ENCODE results near the gene BOD1. TPM values are rescaled to one million over a fixed set of nuclear protein-coding genes. Genes with fewer than 3 reads are reported as not detected.
A peak's percentile ranks its signal among the peaks of the same experiment; 100 is the strongest.
"Not testable (repeated sequence)": the region's sequence is repeated elsewhere in the genome, so short reads cannot be mapped to it uniquely, and the experiment has no call there.

The BOD1 gene
- total RNA-seq, 2 donors from 2014 or later, result 24.4 to 24.8 TPM

DNA sequence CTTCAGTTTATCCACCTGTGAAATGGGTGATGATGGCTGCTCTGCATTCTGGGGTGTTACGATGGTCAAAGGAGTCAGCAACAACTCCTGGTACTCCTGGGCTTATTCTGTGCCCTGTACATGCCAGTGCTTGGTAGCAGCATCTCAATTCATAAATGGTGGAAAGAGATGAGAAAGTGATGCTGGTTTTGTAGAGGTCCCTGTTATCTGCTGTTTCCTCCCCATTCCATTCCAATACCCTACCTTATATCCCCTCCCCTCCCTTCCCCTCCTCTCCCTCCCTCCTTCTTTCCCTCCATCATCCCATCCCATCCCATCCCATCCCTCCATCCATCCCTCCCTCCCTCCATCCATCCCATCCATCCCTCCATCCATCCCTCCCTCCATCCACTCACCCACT, 19.1 kb downstream of the BOD1 start:
- Mint-ChIP-seq H3K9me3 (peaks cover 10 to 18% of the 10 kb centered on the region in 2 donors), H3K27ac (peak overlapping the region in 1 of 2 donors; percentile 30), H3K36me3 (peaks cover 35 to 42% of the 10 kb centered on the region in 2 donors)
- ATAC-seq (no peak), DNase-seq (ENCODE audit: low spot score in 2 of 2) (no peak)

DNA sequence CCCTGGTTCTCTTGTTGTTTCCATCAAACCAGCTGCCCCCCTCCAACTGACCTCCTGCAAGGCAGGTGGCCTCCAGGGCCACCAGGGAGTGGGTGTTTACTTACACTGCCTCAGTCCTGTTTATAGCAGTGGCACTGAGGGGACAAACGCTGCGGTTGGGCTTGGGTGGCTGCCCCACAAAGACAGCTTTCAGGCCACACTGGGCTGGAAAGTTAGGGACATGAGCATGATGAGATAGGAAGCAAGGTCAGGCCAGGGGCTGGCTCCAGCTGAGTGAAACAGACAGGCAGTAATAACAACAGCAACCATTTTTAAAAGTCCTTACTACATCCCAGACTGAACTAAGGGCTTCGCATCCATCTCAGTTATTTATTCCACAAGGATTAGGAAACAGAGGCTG, 20.6 kb downstream of the BOD1 start:
- Mint-ChIP-seq H3K9me3 (peaks cover 17 to 23% of the 10 kb centered on the region in 2 donors), H3K36me3 (peaks cover 50 to 53% of the 10 kb centered on the region in 2 donors), H3K27ac (no peak overlapping the region)
- DNase-seq (ENCODE audit: low spot score in 2 of 2) (no peak), ATAC-seq (no peak)

DNA sequence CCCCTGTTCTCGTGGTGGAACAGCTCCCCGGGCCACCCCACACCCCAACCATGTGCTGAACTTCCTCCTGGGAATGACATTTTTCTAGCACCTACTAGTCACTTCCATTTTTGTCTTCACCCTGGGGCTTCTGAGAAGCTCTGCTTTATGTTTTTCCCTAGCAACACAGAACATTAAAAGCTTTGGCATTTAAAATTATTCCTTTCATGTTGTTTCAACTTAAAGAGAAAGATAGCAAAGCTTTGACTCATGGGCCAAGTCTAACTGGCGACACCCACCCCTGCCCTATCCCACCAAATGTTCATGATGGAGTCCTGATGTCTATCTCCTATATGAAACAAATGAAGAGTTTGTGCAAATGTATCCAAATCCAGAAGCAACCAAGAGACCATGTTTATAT, 22.4 kb downstream of the BOD1 start:
- DNase-seq (ENCODE audit: low spot score in 2 of 2), result no peak
- no peak for ATAC-seq
- Mint-ChIP-seq H3K27ac (no peak overlapping the region), H3K9me3 (peaks cover 21 to 34% of the 10 kb centered on the region in 2 donors), H3K36me3 (peaks cover 57 to 64% of the 10 kb centered on the region in 2 donors)

GRCh38 chr5:173592050-173592669, 24.3 kb downstream of the BOD1 start:
- ATAC-seq (no peak), DNase-seq (ENCODE audit: low spot score in 2 of 2) (peak in 1 of 2 donors; percentile 19)
- H3K27ac Mint-ChIP-seq, result no peak overlapping the region
- H3K9me3 Mint-ChIP-seq, result peaks cover 28 to 38% of the 10 kb centered on the region in 2 donors
- peaks cover 62 to 64% of the 10 kb centered on the region in 2 donors for H3K36me3 Mint-ChIP-seq

GRCh38 chr5:173591056-173591514, 25.4 kb downstream of the BOD1 start:
- no peak for ATAC-seq
- Mint-ChIP-seq H3K36me3 (peaks cover 64 to 67% of the 10 kb centered on the region in 2 donors), H3K9me3 (peaks cover 32 to 43% of the 10 kb centered on the region in 2 donors), H3K27ac (no peak overlapping the region)
- no peak for DNase-seq (ENCODE audit: low spot score in 2 of 2)

- no peak for DNase-seq (ENCODE audit: low spot score in 2 of 2)
- no peak for ATAC-seq
- H3K27ac Mint-ChIP-seq, result no peak overlapping the region
- peaks cover 60 to 62% of the 10 kb centered on the region in 2 donors for H3K36me3 Mint-ChIP-seq
- H3K9me3 Mint-ChIP-seq, result peaks cover 32 to 40% of the 10 kb centered on the region in 2 donors
Observed at GRCh38 chr5:173590436-173591055, 25.9 kb downstream of the BOD1 start.

- Mint-ChIP-seq H3K36me3 (peaks cover 38 to 44% of the 10 kb centered on the region in 2 donors), H3K9me3 (peaks cover 23 to 24% of the 10 kb centered on the region in 2 donors)
- H3K27ac Mint-ChIP-seq; DNase-seq (ENCODE audit: low spot score in 2 of 2); ATAC-seq: not testable (repeated sequence)
Observed at GRCh38 chr5:173586133-173586532, 30.3 kb downstream of the BOD1 start.

- H3K36me3 Mint-ChIP-seq, result peaks cover 27 to 38% of the 10 kb centered on the region in 2 donors
- ATAC-seq, result no peak
- H3K9me3 Mint-ChIP-seq, result peaks cover 23 to 29% of the 10 kb centered on the region in 2 donors
Observed at GRCh38 chr5:173583346-173583745, 33.1 kb downstream of the BOD1 start.

DNA sequence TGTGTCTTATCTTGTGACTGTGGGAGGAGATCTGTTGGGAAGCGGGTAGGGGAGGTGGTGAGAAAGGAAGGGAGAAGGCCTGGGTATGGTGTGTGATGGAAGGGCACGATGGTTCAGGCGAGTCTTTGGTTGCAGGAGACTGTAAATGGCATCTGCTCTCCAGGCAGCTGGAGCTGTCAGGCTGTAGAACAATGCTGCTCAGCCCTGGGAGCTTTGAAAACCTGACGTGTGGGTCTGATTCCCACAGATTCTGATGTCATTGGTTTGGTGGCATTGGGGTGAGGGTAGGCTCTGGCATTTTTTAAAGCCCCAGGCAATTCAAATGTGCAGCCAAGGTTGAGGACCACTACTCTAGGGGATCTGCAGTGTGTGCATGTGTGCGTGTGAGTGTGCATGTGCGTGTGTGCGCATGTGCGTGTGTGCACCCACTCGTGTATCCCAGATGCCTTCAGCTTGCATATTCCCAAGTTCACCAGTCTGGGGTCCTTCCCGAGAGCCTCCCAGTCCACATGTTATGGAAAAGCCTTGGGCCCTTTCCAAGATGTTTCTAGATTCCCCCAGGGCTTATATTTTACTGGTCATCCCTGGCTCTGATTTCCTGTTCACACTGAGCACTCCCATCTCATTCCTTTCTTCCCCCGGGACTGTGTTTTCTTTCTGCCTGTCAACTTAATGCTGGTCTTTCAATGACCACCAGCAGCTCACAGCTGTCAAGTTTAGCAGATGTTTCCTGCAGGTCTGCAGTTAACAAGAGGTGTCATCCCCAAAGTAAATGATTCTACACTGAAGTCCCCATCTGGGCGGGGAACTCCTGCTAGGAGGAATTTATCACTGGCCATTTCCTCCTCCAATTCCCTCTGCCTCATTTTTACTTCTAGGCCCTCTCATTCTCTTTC, 34.0 kb downstream of the BOD1 start:
- H3K27ac Mint-ChIP-seq, result no peak overlapping the region
- H3K9me3 Mint-ChIP-seq, result peaks cover 19 to 22% of the 10 kb centered on the region in 2 donors
- ATAC-seq (no peak), DNase-seq (ENCODE audit: low spot score in 2 of 2) (no peak)
- peaks cover 32 to 33% of the 10 kb centered on the region in 2 donors for H3K36me3 Mint-ChIP-seq

More at GRCh38 chr5:173583346-173583745, 33.1 kb downstream of the BOD1 start:
- DNase-seq (ENCODE audit: low spot score in 2 of 2), result no peak
- H3K27ac Mint-ChIP-seq, result no peak overlapping the region

GRCh38 chr5:173581408-173582215, 34.8 kb downstream of the BOD1 start:
- DNase-seq (ENCODE audit: low spot score in 2 of 2) (peak in 1 of 2 donors; percentile 70), ATAC-seq (peak; percentile 34 to 58)
- Mint-ChIP-seq H3K36me3 (peaks cover 28 to 33% of the 10 kb centered on the region in 2 donors), H3K27ac (no peak overlapping the region), H3K9me3 (peaks cover 16 to 21% of the 10 kb centered on the region in 2 donors)

DNA sequence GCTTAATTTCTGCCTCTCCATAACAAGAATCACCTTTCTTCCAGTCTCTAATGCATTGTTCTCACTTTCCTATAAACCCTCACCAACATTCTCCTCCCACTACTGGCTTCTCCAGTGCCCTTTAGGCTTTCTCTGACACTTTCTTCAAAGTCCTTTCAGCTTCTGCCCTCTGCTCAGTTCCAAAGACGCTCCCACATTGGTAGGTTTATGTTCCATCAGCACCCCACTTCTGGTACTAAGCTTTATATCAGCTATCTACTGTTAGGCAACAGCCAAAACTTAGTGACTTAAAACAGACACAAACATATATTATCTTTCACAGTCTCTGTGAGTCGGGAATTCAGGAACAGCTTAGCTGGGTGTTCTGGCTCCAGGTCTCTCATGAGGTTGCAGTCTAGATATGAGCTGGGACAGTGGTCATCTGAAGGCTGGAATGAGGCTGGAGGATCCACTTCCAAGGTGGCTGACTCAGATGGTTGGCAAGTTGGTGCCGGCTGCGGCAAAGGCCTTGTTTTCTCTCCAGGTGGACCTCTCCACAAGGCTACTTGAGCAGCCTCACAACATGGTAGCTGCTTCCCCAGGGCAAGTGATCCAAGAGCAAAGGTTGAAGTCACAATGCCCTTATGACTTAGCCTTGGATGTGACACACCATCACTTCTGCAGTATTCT, 37.4 kb downstream of the BOD1 start:
- DNase-seq (ENCODE audit: low spot score in 2 of 2) (no peak), ATAC-seq (no peak)
- Mint-ChIP-seq H3K9me3 (peaks cover 10 to 12% of the 10 kb centered on the region in 2 donors), H3K27ac (no peak overlapping the region), H3K36me3 (peaks cover 21 to 27% of the 10 kb centered on the region in 2 donors)

DNA sequence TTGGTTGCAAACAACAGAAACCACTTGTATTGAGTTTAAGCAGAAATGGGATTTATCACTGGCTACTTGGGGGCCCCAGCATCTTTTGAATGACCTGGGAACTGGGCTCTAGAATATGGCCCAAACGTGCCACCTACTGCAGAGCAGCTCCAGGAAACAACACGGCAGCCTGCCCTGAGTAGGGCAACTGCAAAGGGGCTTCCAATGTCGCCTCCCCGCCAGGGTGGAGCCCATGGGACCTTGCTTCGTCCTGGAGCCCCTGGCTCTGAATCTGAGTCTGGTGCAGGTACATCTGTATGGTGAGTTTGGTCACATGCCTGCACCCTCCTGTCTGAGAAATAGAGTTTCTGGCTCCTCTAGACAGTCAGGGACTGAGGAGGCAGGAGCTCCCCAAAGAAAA, 38.6 kb downstream of the BOD1 start:
- H3K36me3 Mint-ChIP-seq, result peaks cover 11 to 20% of the 10 kb centered on the region in 2 donors
- DNase-seq (ENCODE audit: low spot score in 2 of 2), result no peak
- H3K27ac Mint-ChIP-seq, result no peak overlapping the region
- peaks cover 10% of the 10 kb centered on the region in 2 donors for H3K9me3 Mint-ChIP-seq
- ATAC-seq, result no peak

- Mint-ChIP-seq H3K27ac (no peak overlapping the region), H3K36me3 (peaks cover 9 to 18% of the 10 kb centered on the region in 2 donors), H3K9me3 (peaks cover 10% of the 10 kb centered on the region in 2 donors)
- DNase-seq (ENCODE audit: low spot score in 2 of 2), result no peak
- no peak for ATAC-seq
Observed at GRCh38 chr5:173577166-173577565, 39.3 kb downstream of the BOD1 start.

DNA sequence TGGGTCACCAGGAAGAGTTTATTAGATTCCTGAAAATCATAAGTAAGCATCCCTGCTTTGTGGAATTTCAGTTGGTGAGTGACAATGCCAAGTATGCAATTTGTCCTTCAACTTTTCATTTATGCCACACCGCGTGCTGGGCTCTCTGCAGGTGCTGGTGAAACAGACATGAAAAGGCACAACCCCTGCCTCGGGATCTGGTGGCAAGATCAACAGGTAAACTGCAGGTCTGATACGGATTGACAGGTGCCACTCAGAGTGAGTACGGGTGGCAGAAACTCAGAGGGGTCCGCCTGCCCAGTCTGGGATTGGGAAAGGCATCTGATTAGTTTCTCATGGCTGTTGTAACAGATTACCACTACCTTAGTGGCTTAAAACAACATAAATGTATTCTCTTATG, 40.5 kb downstream of the BOD1 start:
- no peak for DNase-seq (ENCODE audit: low spot score in 2 of 2)

GRCh38 chr5:173574983-173575382, 41.5 kb downstream of the BOD1 start:
- Mint-ChIP-seq H3K36me3 (peaks cover 9 to 12% of the 10 kb centered on the region in 2 donors), H3K27ac (no peak overlapping the region), H3K9me3 (peaks cover 10% of the 10 kb centered on the region in 2 donors)
- DNase-seq (ENCODE audit: low spot score in 2 of 2) (no peak), ATAC-seq (no peak)

More for the DNA sequence above, 40.5 kb downstream of the BOD1 start:
- no peak for ATAC-seq
- H3K27ac Mint-ChIP-seq, result no peak overlapping the region
- H3K36me3 Mint-ChIP-seq, result peaks cover 9 to 12% of the 10 kb centered on the region in 2 donors
- peaks cover 10% of the 10 kb centered on the region in 2 donors for H3K9me3 Mint-ChIP-seq

All from activated naive CD4-positive, alpha-beta T cell treated with anti-CD3 and anti-CD28 coated beads, Interleukin-2, amount 50 U/mL, for 72 hours (primary cell).